ENCODE measurements around the gene NEK2.
"Not testable (repeated sequence)": the region's sequence is repeated elsewhere in the genome, so short reads cannot be mapped to it uniquely, and the experiment has no call there.

Gene NEK2

GRCh38 chr1:211632808-211633523 is 42.5 kb downstream of the NEK2 start:
- DNase-seq (ENCODE audit: low read depth) = no peak

- no peak for DNase-seq (ENCODE audit: low read depth)
Measured at GRCh38 chr1:211632117-211632807, 43.2 kb downstream of the NEK2 start.

- no peak for DNase-seq (ENCODE audit: low read depth)
Measured at GRCh38 chr1:211631168-211631567, 44.3 kb downstream of the NEK2 start.

- DNase-seq (ENCODE audit: low read depth) = no peak
Measured at GRCh38 chr1:211630236-211631081, 45.0 kb downstream of the NEK2 start.

GRCh38 chr1:211628417-211628816 is 47.0 kb downstream of the NEK2 start:
- no peak for DNase-seq (ENCODE audit: low read depth)

- no peak for DNase-seq (ENCODE audit: low read depth)
Measured at GRCh38 chr1:211627259-211627658, 48.2 kb downstream of the NEK2 start.

GRCh38 chr1:211625866-211626265 is 49.6 kb downstream of the NEK2 start:
- not testable (repeated sequence) for DNase-seq (ENCODE audit: low read depth)

GRCh38 chr1:211625040-211625439 is 50.4 kb downstream of the NEK2 start:
- no peak for DNase-seq (ENCODE audit: low read depth)

- no peak for DNase-seq (ENCODE audit: low read depth)
Measured at GRCh38 chr1:211623515-211623914, 51.9 kb downstream of the NEK2 start.

- DNase-seq (ENCODE audit: low read depth) = no peak
Measured at GRCh38 chr1:211621447-211622198, 53.8 kb downstream of the NEK2 start.

GRCh38 chr1:211620097-211620496 is 55.3 kb downstream of the NEK2 start:
- DNase-seq (ENCODE audit: low read depth) = no peak

- no peak for DNase-seq (ENCODE audit: low read depth)
Measured at GRCh38 chr1:211619033-211619996, 56.1 kb downstream of the NEK2 start.

- no peak for DNase-seq (ENCODE audit: low read depth)
Measured at GRCh38 chr1:211616965-211617297, 58.5 kb downstream of the NEK2 start.

GRCh38 chr1:211616231-211616964 is 59.0 kb downstream of the NEK2 start:
- DNase-seq (ENCODE audit: low read depth) = no peak

- DNase-seq (ENCODE audit: low read depth) = no peak
Measured at GRCh38 chr1:211614615-211615014, 60.8 kb downstream of the NEK2 start.

GRCh38 chr1:211613951-211614350 is 61.5 kb downstream of the NEK2 start:
- DNase-seq (ENCODE audit: low read depth) = no peak

GRCh38 chr1:211613108-211613947 is 62.1 kb downstream of the NEK2 start:
- DNase-seq (ENCODE audit: low read depth) = no peak

GRCh38 chr1:211612786-211613107 is 62.7 kb downstream of the NEK2 start:
- DNase-seq (ENCODE audit: low read depth) = no peak
